HEK293T (cell line): ENCODE data around the gene EIF2AK3.

Experiments used
- PKNOX1 ChIP-seq: fragments of 450-650 bp; IDR thresholded peaks from 2 replicates; pipeline ENCODE4 v1.6.1; 2016
- SUZ12 ChIP-seq: fragments of 450-650 bp; IDR thresholded peaks from 2 replicates; pipeline ENCODE4 v1.6.1; 2016; ENCODE audit warnings: mild to moderate bottlenecking

GRCh38 chr2:88597168-88597567, 30.1 kb downstream of the EIF2AK3 start:
- TF ChIP-seq PKNOX1 = no peak
- TF ChIP-seq SUZ12 = no peak
